Uterus (tissue), 2 donors: ENCODE measurements around the gene LRRN1.

ENCODE experiments used
- POLR2A ChIP-seq, 2 donors: fragments of 450-650 bp; IDR thresholded peaks; one replicate each; pipeline ENCODE4 v1.6.1; 2016; ENCODE audit warnings: antibody characterized with exemption in 2 of 2, mild to moderate bottlenecking in 1 of 2, moderate library complexity in 1 of 2
- TF ChIP-seq, protein P1 (sequence below), 4 experiments: fragments of 200-600 bp in 2 of 4; fragments of 450-650 bp in 2 of 4; sonication (generic) in 2 of 4; IDR thresholded peaks; one replicate each; pipeline ENCODE4 v1.5.1; 2016 to 2019; ENCODE audit warnings: antibody characterized with exemption in 4 of 4, mild to moderate bottlenecking in 2 of 4, moderate library complexity in 1 of 4

DNA sequence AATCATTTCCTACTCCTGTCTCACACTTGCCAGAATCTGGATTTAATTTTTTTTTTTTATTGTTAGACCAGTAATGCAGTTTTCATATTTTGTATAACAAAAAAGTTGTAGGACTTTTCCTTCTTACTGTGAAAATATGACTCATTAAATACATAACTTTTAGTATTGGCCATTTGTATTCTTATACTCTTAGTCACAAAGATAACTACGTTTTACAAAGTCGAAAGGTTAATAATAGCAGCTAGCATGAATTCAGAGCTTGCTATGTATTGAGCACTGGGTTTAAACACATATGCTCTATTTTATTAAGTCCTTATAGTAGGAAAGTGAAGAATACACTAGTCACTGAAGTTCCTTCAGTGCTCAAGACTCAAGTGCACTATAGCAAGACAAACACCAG, 43.1 kb downstream of the LRRN1 start:
- no peak for TF ChIP-seq POLR2A (IDR thresholded peaks at IDR 0.05)
- TF ChIP-seq, protein P1, sequence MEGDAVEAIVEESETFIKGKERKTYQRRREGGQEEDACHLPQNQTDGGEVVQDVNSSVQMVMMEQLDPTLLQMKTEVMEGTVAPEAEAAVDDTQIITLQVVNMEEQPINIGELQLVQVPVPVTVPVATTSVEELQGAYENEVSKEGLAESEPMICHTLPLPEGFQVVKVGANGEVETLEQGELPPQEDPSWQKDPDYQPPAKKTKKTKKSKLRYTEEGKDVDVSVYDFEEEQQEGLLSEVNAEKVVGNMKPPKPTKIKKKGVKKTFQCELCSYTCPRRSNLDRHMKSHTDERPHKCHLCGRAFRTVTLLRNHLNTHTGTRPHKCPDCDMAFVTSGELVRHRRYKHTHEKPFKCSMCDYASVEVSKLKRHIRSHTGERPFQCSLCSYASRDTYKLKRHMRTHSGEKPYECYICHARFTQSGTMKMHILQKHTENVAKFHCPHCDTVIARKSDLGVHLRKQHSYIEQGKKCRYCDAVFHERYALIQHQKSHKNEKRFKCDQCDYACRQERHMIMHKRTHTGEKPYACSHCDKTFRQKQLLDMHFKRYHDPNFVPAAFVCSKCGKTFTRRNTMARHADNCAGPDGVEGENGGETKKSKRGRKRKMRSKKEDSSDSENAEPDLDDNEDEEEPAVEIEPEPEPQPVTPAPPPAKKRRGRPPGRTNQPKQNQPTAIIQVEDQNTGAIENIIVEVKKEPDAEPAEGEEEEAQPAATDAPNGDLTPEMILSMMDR (IDR thresholded peaks at IDR 0.05) = no peak
